ENCODE measurements around the gene CHKA. TPM values are rescaled to one million over a fixed set of nuclear protein-coding genes. Genes with fewer than 3 reads are reported as not detected.

CHKA gene
- total RNA-seq, 4 donors from 2014 or later: 27.7 to 72.5 (median 33.3) TPM

GRCh38 chr11:68013611-68014156 is 107.5 kb downstream of the CHKA start:
- DNase-seq (ENCODE audit: low spot score): no peak
- TF ChIP-seq CTCF (IDR thresholded peaks at IDR 0.05): no peak
- no peak for ATAC-seq (ENCODE audit: low FRiP score)

GRCh38 chr11:68012843-68013610 is 108.2 kb downstream of the CHKA start:
- no peak for DNase-seq (ENCODE audit: low spot score)
- no peak for TF ChIP-seq CTCF (IDR thresholded peaks at IDR 0.05)
- ATAC-seq (ENCODE audit: low FRiP score): peak; percentile 11

GRCh38 chr11:68012044-68012842 is 108.9 kb downstream of the CHKA start:
- ATAC-seq (ENCODE audit: low FRiP score) (no peak), DNase-seq (ENCODE audit: low spot score) (no peak)
- TF ChIP-seq CTCF (IDR thresholded peaks at IDR 0.05): no peak

GRCh38 chr11:68011051-68011943 is 109.9 kb downstream of the CHKA start:
- DNase-seq (ENCODE audit: low spot score) (no peak), ATAC-seq (ENCODE audit: low FRiP score) (no peak)
- no peak for TF ChIP-seq CTCF (IDR thresholded peaks at IDR 0.05)

GRCh38 chr11:68010090-68011041 is 110.8 kb downstream of the CHKA start, which contains the start of gene ALDH3B1:
ALDH3B1 (plus strand) TSS chr11:68010327; CDS start chr11:68015298, 4,971 bp downstream.
- ATAC-seq (ENCODE audit: low FRiP score): peak; percentile 62
- DNase-seq (ENCODE audit: low spot score): peak; percentile 76
- no peak for TF ChIP-seq CTCF (IDR thresholded peaks at IDR 0.05)
